ENCODE measurements around the gene CDH5.

The CDH5 gene

GRCh38 chr16:66361604-66362135, 4.8 kb upstream of the CDH5 start:
- no peaks in the 10 kb centered on the region for H3K36me3 Mint-ChIP-seq
- no peak overlapping the region for H3K4me3 Mint-ChIP-seq
- DNase-seq (ENCODE audit: low spot score in 2 of 2) (no peak), ATAC-seq (ENCODE audit: low read depth) (no peak)
- no peaks in the 10 kb centered on the region for H3K9me3 Mint-ChIP-seq
- no peak overlapping the region for H3K27ac Mint-ChIP-seq
- H3K4me1 Mint-ChIP-seq, result peaks cover 3% of the 10 kb centered on the region
- peaks cover 33% of the 10 kb centered on the region for H3K27me3 Mint-ChIP-seq

GRCh38 chr16:66363211-66363777, 3.2 kb upstream of the CDH5 start:
- Mint-ChIP-seq H3K27ac (no peak overlapping the region), H3K4me3 (no peak overlapping the region), H3K9me3 (no peaks in the 10 kb centered on the region), H3K4me1 (peaks cover 3% of the 10 kb centered on the region), H3K27me3 (peaks cover 30% of the 10 kb centered on the region), H3K36me3 (no peaks in the 10 kb centered on the region)
- DNase-seq (ENCODE audit: low spot score in 2 of 2), result no peak
- no peak for ATAC-seq (ENCODE audit: low read depth)

DNA sequence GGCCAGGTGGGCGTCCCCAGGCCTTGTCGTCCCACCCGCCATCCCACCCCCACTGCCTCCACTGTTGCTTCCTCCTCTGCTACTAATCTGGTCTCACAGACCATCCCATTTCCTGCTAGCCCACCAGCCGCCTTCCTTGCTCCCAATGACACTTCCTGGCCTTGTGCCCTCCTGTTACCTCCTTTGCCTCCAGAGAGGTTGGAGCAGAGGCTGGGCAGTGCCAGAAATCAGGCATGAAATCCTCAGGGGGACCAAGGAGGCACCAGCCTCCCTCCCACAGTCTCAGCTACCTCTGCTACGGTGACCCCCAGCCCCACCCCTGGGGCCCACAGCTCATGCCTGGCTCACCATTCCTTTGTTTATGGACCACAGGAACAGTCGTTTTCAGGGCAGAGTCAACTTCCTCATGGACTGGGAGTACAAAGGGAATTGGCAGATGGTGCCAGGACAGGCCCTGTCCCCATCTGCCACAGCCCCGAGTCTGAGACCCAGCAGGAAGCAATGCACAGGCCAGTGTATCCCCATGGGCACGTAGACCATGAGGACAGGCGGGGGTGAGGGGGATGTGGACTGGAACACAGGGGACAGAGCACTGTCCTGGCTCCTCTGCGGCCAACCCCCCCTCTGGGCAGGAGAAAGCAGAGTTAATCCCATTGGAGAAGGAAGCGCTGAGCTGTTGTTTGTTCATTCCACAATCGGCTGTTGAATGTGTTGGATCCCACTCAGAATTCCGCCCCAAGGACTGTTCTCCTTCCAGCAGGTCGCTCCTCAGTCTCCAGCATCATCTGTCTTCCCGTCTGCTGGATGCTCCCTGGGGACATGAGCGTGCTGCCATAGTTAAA, 2.2 kb upstream of the CDH5 start:
- Mint-ChIP-seq H3K4me3 (no peak overlapping the region), H3K4me1 (peaks cover 6% of the 10 kb centered on the region), H3K27me3 (peaks cover 30% of the 10 kb centered on the region), H3K9me3 (no peaks in the 10 kb centered on the region), H3K27ac (no peak overlapping the region), H3K36me3 (no peaks in the 10 kb centered on the region)
- no peak for ATAC-seq (ENCODE audit: low read depth)
- no peak for DNase-seq (ENCODE audit: low spot score in 2 of 2)

DNA sequence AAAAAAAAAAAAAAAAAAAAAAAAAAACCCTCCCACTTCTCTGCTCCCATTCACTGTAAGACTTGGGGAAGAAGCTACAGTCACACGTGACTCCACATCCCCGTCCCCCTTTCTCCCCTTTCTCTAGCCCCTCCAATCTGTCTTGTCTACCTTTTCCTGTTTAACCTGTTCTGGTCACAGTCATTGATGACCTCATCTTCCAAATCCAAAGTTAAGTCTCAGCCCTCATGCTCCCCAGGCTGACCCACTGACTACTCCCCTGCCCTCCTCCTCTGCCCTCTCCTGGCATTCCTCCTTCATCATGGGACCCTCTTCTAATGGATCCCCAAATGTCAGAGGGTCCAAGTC, 1.6 kb upstream of the CDH5 start:
- Mint-ChIP-seq H3K27me3 (peaks cover 30% of the 10 kb centered on the region), H3K27ac (no peak overlapping the region)
- ATAC-seq (ENCODE audit: low read depth), result no peak

DNA sequence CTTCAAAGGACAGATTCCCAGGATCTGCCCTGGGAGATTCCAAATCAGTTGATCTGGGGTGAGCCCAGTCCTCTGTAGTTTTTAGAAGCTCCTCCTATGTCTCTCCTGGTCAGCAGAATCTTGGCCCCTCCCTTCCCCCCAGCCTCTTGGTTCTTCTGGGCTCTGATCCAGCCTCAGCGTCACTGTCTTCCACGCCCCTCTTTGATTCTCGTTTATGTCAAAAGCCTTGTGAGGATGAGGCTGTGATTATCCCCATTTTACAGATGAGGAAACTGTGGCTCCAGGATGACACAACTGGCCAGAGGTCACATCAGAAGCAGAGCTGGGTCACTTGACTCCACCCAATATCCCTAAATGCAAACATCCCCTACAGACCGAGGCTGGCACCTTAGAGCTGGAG, 840 bp upstream of the CDH5 start:
- H3K27ac Mint-ChIP-seq, result no peak overlapping the region
- ATAC-seq (ENCODE audit: low read depth) (no peak), DNase-seq (ENCODE audit: low spot score in 2 of 2) (no peak)
- no peaks in the 10 kb centered on the region for H3K36me3 Mint-ChIP-seq
- peaks cover 30% of the 10 kb centered on the region for H3K27me3 Mint-ChIP-seq
- H3K9me3 Mint-ChIP-seq, result no peaks in the 10 kb centered on the region
- no peak overlapping the region for H3K4me3 Mint-ChIP-seq
- peaks cover 6% of the 10 kb centered on the region for H3K4me1 Mint-ChIP-seq

More for the DNA sequence above, 1.6 kb upstream of the CDH5 start:
- Mint-ChIP-seq H3K36me3 (no peaks in the 10 kb centered on the region), H3K9me3 (no peaks in the 10 kb centered on the region), H3K4me3 (no peak overlapping the region), H3K4me1 (peaks cover 6% of the 10 kb centered on the region)
- no peak for DNase-seq (ENCODE audit: low spot score in 2 of 2)

DNA sequence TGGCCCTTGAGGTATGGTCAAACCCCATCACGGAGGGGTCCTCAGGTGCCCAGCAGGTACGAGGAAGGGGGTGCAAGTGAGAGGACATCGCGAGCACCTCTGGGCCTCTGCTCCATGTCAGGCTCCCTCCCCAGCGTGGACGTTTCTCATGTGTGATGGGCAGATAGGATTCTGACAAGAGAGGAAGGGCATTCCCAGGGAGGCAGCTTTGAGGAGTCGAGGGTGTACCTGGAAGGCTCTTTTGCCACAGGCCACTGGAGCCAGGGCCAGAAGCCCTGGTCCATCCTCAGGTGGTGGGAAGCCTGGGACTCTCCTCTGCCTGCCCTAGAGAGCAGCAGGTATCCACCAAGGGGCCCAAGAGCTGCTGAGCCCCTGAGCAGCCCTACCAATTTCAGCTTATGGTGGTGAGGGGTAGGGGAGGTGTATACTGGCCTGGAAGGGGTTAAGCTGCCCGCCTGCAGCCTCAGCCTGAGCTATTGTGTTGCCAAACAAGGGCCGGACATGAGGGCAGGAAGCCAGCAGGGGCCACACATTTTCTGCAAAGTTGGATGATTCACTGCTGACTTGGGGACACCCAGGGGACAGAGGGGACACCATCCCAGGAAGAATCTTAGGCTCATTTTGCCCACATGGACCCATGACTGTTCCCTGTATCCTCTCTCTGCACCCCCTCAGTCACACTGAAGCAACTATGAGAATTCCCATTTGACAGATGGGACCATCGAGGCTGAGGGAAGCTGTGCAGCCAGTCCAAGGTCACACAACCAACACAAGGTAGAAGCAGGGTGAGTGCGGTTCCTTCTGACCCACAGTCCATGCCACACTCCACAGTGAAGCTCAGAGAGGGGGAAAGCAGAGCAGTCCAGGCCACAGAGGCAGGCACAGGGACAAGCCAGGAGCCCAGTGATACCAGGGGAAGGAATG, 1.7 kb downstream of the CDH5 start:
- no peak for DNase-seq (ENCODE audit: low spot score in 2 of 2)
- H3K4me3 Mint-ChIP-seq, result no peak overlapping the region
- no peak overlapping the region for H3K27ac Mint-ChIP-seq
- H3K9me3 Mint-ChIP-seq, result no peaks in the 10 kb centered on the region
- peaks cover 6% of the 10 kb centered on the region for H3K4me1 Mint-ChIP-seq
- no peak for ATAC-seq (ENCODE audit: low read depth)
- peaks cover 20% of the 10 kb centered on the region for H3K27me3 Mint-ChIP-seq
- H3K36me3 Mint-ChIP-seq, result no peaks in the 10 kb centered on the region

GRCh38 chr16:66369055-66369592, 2.6 kb downstream of the CDH5 start:
- H3K27me3 Mint-ChIP-seq, result peaks cover 16% of the 10 kb centered on the region
- ATAC-seq (ENCODE audit: low read depth) (no peak), DNase-seq (ENCODE audit: low spot score in 2 of 2) (no peak)
- no peak overlapping the region for H3K4me3 Mint-ChIP-seq
- H3K27ac Mint-ChIP-seq, result no peak overlapping the region
- peaks cover 6% of the 10 kb centered on the region for H3K4me1 Mint-ChIP-seq
- H3K36me3 Mint-ChIP-seq, result no peaks in the 10 kb centered on the region
- no peaks in the 10 kb centered on the region for H3K9me3 Mint-ChIP-seq

GRCh38 chr16:66370786-66371684, 4.5 kb downstream of the CDH5 start:
- peaks cover 3% of the 10 kb centered on the region for H3K4me1 Mint-ChIP-seq
- H3K27ac Mint-ChIP-seq, result no peak overlapping the region

DNA sequence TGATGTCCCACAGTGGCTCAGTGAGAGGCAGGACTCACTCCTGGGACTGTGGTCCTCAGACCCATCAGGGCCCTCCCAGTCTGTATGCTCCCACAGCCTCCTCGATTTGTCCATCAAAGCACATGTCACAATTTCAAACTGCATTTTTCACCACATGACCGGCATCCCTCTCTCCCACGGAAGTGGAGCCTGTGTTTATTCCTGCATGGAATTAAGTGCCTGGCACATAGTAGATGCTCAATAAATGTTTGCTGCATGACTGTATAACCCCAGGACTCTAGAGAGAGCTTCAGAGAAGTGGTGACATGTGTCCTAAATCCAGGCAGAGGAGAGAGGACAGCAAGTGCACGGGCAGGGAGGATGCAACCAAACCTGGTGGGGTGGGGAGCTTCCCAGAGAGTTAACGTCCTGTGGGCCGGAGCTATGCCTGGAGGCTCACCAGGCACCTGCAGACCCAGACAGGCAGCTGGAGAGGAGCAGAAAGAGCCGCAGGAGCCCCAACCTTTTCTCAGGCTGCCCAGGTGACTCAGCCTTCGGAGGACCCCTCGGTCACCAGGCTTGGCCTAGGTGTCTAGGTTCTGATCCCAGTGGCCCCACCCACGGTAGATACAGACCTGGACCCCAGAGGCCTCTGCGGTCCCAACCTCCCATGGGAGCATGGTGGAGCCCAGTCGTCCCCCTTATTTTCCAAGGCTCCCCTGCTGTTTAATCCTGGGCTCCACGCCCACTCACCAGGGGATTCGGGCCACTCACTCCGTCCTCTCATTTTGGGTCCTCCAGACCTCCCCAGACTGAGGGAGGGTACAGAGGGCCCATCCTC, 5.8 kb downstream of the CDH5 start:
- DNase-seq (ENCODE audit: low spot score in 2 of 2), result no peak
- Mint-ChIP-seq H3K9me3 (no peaks in the 10 kb centered on the region), H3K27ac (no peak overlapping the region), H3K4me3 (no peak overlapping the region), H3K36me3 (no peaks in the 10 kb centered on the region), H3K27me3 (peaks cover 7% of the 10 kb centered on the region), H3K4me1 (peaks cover 3% of the 10 kb centered on the region)
- no peak for ATAC-seq (ENCODE audit: low read depth)

More at GRCh38 chr16:66370786-66371684, 4.5 kb downstream of the CDH5 start:
- DNase-seq (ENCODE audit: low spot score in 2 of 2) (no peak), ATAC-seq (ENCODE audit: low read depth) (no peak)
- H3K4me3 Mint-ChIP-seq, result no peak overlapping the region
- no peaks in the 10 kb centered on the region for H3K9me3 Mint-ChIP-seq
- H3K27me3 Mint-ChIP-seq, result peaks cover 3% of the 10 kb centered on the region
- no peaks in the 10 kb centered on the region for H3K36me3 Mint-ChIP-seq

DNA sequence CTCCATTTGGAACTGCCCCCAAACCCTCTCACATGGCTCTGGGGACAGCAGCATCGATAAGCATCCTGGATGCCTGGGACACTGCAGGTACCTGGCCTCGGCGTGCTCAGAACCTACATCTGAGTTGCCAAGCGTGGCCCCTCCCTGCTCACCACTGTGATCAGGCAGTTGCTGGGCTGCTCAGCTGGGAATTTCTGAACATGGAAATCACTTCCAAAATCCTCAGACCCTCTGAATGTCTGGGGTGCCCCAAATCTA, 6.3 kb downstream of the CDH5 start:
- no peak overlapping the region for H3K4me3 Mint-ChIP-seq

GRCh38 chr16:66373667-66374066, 7.2 kb downstream of the CDH5 start:
- no peak overlapping the region for H3K4me3 Mint-ChIP-seq
- H3K36me3 Mint-ChIP-seq, result no peaks in the 10 kb centered on the region
- no peak overlapping the region for H3K27ac Mint-ChIP-seq
- H3K9me3 Mint-ChIP-seq, result no peaks in the 10 kb centered on the region
- no peak for ATAC-seq (ENCODE audit: low read depth)
- H3K4me1 Mint-ChIP-seq, result peaks cover 3% of the 10 kb centered on the region
- DNase-seq (ENCODE audit: low spot score in 2 of 2), result no peak
- peaks cover 7% of the 10 kb centered on the region for H3K27me3 Mint-ChIP-seq

More for the DNA sequence above, 6.3 kb downstream of the CDH5 start:
- ATAC-seq (ENCODE audit: low read depth) (no peak), DNase-seq (ENCODE audit: low spot score in 2 of 2) (no peak)
- Mint-ChIP-seq H3K27me3 (peaks cover 7% of the 10 kb centered on the region), H3K36me3 (no peaks in the 10 kb centered on the region), H3K27ac (no peak overlapping the region), H3K4me1 (peaks cover 3% of the 10 kb centered on the region), H3K9me3 (no peaks in the 10 kb centered on the region)

DNA sequence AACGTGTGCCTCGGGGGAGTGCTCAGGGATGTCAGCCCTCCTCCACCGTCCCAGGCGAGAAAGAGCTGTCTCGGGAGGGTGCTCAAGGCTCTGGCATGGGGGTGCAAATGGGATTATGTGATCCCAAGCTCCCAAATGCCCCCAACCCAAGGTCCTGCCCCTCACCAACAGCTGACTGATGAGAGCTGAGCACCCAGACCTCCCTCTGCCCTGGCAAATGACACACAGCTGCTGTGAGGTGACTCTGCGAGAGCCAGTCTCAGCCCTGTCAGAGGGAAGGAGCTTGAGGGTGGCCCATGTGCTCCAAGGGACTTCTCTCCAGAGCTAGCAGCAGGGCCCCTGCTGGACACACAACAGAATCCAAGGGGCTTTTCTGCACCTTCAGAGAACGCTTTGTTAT, 7.7 kb downstream of the CDH5 start:
- ATAC-seq (ENCODE audit: low read depth), result no peak
- H3K4me1 Mint-ChIP-seq, result no peaks in the 10 kb centered on the region
- DNase-seq (ENCODE audit: low spot score in 2 of 2), result no peak
- peaks cover 7% of the 10 kb centered on the region for H3K27me3 Mint-ChIP-seq
- no peak overlapping the region for H3K4me3 Mint-ChIP-seq
- no peaks in the 10 kb centered on the region for H3K36me3 Mint-ChIP-seq
- H3K9me3 Mint-ChIP-seq, result no peaks in the 10 kb centered on the region
- H3K27ac Mint-ChIP-seq, result no peak overlapping the region
